Astrocyte of the cerebellum (primary cell): ENCODE results near the gene TMEM86B.

Experiments used
- DNase-seq: peaks from one replicate; pipeline ENCODE4 v3.0.0-alpha.2; 2011; ENCODE audit warnings: low read depth
- H3K4me3 ChIP-seq: 2 replicates; pipeline ENCODE4 v1.5.1; 2011; ENCODE audit warnings: mild to moderate bottlenecking, low read depth, low read length, moderate library complexity
- CTCF ChIP-seq: IDR thresholded peaks from 2 replicates; pipeline ENCODE4 v1.5.1; 2012; ENCODE audit warnings: low read length, low read depth, moderate library complexity, mild to moderate bottlenecking; ENCODE audit errors: missing control alignments
- in situ Hi-C: cut with HindIII; loops from 2 replicates; pipeline ENCODE4 v1.10.0; 2017; ENCODE audit warnings: low sequenced_read_pairs

TMEM86B gene

GRCh38 chr19:55224038-55224665 lies 4.4 kb downstream of the TMEM86B start:
- in situ Hi-C loops = no loop called here
- no peak overlapping the region for H3K4me3 ChIP-seq
- TF ChIP-seq CTCF = no peak
- DNase-seq = no peak

- in situ Hi-C loops = no loop called here
- no peak overlapping the region for H3K4me3 ChIP-seq
- no peak for TF ChIP-seq CTCF
- no peak for DNase-seq
Observed at GRCh38 chr19:55223291-55224037, 5.1 kb downstream of the TMEM86B start.

- DNase-seq = no peak
- TF ChIP-seq CTCF = no peak
- H3K4me3 ChIP-seq = no peak overlapping the region
- in situ Hi-C loops = no loop called here
Observed at GRCh38 chr19:55220525-55220924, 8.0 kb downstream of the TMEM86B start.

GRCh38 chr19:55216461-55217198 lies 11.9 kb downstream of the TMEM86B start:
- no peak for TF ChIP-seq CTCF
- in situ Hi-C loops = loop anchor here (5.0 kb wide), 1 partner anchor 44 kb away; no protein-coding TSS in a partner anchor
- DNase-seq = peak; percentile 99
- H3K4me3 ChIP-seq = peak overlapping the region; percentile 45

- H3K4me3 ChIP-seq = no peak overlapping the region
- in situ Hi-C loops = no loop called here
- DNase-seq = no peak
- TF ChIP-seq CTCF = no peak
Observed at GRCh38 chr19:55213547-55213946, 15.0 kb downstream of the TMEM86B start.

- in situ Hi-C loops = no loop called here
- no peak for DNase-seq
- no peak overlapping the region for H3K4me3 ChIP-seq
- peak; percentile 25 for TF ChIP-seq CTCF
Observed at GRCh38 chr19:55212447-55212846, 16.1 kb downstream of the TMEM86B start.
